Fibroblast of pulmonary artery (primary cell): ENCODE measurements around the gene COL26A1.
A peak's percentile ranks its signal among the peaks of the same experiment; 100 is the strongest.

Source experiments
- DNase-seq: peaks from one replicate; pipeline ENCODE4 v3.0.0-alpha.2; 2010; ENCODE audit warnings: low read depth
- H3K4me3 ChIP-seq: replicated peaks from 2 replicates; pipeline ENCODE4 v1.5.1; 2011; ENCODE audit warnings: low read depth, mild to moderate bottlenecking, control low read depth, low read length, moderate library complexity
- TF ChIP-seq, protein P1 (sequence below): IDR thresholded peaks from 2 replicates; pipeline ENCODE4 v1.5.1; 2011; ENCODE audit warnings: mild to moderate bottlenecking, control low read depth, low read length, inconsistent platforms; ENCODE audit errors: missing control alignments

The COL26A1 gene

DNA sequence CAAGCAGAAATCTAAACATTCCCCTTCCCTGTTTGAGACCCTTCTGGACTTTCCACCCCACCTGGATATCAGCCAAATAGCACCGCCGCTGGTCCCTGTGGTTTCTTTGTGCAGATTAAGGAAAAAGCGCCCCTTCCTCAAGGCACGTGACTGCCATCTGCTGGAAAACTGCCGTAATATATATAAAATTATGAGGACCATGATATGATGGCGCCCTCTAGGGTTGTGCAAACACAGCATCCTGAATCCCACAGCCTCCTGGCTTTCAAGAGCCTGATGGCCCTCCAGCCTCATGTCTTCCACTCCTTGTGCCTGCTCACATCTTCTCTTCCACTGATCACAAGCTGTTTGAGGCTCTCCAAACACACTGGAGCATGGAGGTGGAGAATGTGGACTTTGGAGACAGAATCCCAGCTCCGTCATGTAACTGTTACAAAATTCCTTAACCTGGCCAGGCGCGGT lies 145.1 kb downstream of the COL26A1 start:
- DNase-seq, result peak; percentile 46
- no peak overlapping the region for H3K4me3 ChIP-seq
- TF ChIP-seq, protein P1, sequence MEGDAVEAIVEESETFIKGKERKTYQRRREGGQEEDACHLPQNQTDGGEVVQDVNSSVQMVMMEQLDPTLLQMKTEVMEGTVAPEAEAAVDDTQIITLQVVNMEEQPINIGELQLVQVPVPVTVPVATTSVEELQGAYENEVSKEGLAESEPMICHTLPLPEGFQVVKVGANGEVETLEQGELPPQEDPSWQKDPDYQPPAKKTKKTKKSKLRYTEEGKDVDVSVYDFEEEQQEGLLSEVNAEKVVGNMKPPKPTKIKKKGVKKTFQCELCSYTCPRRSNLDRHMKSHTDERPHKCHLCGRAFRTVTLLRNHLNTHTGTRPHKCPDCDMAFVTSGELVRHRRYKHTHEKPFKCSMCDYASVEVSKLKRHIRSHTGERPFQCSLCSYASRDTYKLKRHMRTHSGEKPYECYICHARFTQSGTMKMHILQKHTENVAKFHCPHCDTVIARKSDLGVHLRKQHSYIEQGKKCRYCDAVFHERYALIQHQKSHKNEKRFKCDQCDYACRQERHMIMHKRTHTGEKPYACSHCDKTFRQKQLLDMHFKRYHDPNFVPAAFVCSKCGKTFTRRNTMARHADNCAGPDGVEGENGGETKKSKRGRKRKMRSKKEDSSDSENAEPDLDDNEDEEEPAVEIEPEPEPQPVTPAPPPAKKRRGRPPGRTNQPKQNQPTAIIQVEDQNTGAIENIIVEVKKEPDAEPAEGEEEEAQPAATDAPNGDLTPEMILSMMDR, result peak; percentile 51

DNA sequence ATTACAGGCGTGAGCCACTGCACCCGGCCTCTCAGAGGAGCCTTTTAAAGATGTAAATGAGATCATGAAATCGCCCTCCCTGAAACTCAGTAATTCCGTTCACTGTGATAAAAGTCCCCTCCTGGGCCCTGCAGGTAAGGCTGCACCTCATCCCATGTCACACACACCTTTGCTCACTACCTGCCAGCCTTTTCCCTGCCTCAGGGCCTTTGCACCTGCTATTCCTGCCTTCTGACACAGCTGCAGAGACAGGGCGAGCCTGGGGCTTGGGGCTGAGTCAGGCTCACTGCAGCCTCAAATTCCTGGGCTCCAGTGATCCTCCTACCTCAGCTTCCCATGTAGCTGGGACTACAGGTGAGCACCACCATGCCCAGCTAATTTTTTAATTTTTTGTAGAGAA lies 147.6 kb downstream of the COL26A1 start:
- no peak overlapping the region for H3K4me3 ChIP-seq
- TF ChIP-seq, protein P1, result no peak
- DNase-seq, result no peak

DNA sequence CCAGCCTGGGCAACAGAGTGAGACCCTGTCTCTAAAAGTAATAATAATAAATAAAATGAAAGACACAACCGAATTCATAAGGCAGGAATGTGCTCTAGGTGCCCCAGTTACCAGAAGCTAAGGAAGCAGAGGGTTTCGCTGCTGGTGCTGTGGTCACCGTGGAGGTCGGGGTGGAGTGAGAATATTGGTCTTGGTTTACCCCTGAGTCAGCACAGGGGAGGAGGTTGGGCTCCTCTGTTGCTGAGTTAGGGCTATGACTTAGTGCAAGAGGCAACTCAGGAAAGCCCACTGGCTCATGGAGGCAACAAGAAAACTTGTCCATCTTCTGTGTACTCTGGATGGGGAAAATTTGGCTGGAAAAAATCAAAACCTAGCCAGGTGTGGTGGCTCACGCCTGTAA lies 149.3 kb downstream of the COL26A1 start:
- no peak for DNase-seq
- TF ChIP-seq, protein P1, result no peak
- H3K4me3 ChIP-seq, result no peak overlapping the region

DNA sequence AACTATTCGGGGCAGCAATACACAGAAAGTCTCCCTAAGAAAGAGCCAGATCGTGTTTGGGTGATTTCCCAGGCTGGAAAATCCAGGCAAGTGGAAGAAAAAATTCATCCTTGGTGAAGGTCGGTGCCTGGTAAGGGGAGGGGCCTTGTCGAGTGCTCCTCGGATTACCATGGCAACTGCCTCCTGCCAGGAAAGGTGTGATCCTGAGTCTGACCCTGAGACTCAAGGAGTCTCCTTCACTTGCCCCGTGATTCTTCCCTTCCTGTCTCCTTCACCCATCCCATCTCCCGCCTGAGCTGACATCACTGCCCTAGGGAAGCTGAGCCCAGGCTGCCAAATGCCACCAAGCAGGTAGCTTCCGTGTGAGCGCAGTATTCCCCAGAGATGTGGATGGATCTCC lies 154.2 kb downstream of the COL26A1 start:
- H3K4me3 ChIP-seq, result no peak overlapping the region
- TF ChIP-seq, protein P1, result no peak
- DNase-seq, result no peak

DNA sequence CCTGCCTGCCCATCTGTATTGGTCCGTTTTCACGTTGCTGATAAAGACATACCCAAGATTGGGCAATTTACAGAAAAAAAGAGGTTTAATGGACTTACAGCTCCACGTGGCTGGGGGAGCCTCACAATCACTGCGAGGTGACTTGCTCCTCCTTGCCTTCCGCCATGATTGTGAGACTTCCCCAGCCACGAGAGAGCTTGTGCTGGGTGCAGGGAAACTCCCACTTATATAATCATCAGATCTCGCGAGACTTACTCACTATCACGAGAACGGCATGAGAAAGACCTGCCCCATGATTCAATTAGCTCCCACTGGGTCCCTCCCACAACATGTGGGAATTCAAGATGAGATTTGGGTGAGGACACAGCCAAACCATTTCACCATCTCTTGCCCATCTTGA lies 154.6 kb downstream of the COL26A1 start:
- DNase-seq, result no peak
- TF ChIP-seq, protein P1, result no peak

DNA sequence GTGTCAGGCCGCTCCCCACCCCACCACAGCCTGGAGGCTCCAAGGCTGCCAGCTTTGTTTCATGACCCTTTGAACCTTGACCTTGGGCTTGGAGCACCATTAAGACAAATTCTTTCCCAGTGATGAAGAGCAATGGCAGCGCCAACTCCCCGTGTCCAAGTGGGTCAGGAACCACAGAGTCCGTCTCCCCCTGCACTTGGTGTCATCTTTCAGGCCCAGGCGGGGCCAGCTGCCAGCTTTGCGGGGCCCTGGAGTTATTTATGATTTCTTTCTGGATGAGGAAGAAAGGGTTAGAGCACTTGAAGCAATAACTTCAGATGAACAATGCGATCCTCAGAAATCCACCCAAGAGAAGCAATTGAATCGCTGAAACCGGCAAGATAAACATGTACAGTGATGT lies 155.7 kb downstream of the COL26A1 start:
- TF ChIP-seq, protein P1, result no peak
- no peak overlapping the region for H3K4me3 ChIP-seq
- no peak for DNase-seq

More for the DNA sequence above, 154.6 kb downstream of the COL26A1 start:
- H3K4me3 ChIP-seq, result no peak overlapping the region

DNA sequence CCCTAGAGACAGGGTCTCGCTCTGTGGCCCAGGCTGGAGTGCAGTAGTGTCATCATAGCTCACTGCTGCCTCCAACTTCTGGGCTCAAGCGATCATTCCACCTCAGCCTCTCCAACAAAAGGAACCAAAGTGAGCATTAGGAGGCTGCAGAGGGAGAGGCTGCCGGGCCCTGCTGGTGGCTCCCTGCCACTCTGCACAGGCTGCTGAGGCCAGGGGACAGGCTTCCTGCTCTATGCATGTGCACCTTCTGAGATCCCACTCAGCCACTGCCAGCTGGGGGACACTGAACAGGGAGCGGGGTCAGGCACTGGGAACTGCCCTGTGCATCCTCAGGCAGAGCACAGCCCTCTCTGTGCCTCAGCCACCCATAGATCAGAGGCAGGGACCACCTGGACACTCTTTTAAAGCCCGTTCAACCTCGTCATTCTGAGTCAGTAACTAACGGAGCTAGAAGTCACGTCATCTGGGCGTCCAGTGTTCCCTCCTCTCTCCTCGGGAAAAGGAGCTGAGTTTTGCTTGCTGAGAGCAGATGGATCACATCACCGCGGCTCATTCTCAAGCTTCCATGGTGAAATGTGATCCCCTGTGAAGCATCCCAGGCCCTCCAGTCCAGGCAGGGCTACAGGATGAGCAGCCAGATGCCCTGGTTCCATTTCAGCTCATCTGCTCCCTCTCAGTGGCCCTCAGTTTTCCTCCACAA lies 156.8 kb downstream of the COL26A1 start:
- TF ChIP-seq, protein P1, result no peak
- DNase-seq, result peak; percentile 17
- H3K4me3 ChIP-seq, result no peak overlapping the region
